K562 (cell line): ENCODE data around the gene NEUROD2. TPM values are rescaled to one million over a fixed set of nuclear protein-coding genes. Genes with fewer than 3 reads are reported as not detected.
A peak's percentile ranks its signal among the peaks of the same experiment; 100 is the strongest.

Experiments used
- ATAC-seq: fragments of 200-7000 bp; cut with Tn5 transposase; 3 replicates; pipeline ENCODE4 v1.9.1; 2020; ENCODE audit warnings: moderate library complexity
- BruUV-seq: library from RNA; stranded (reverse); fragments of 400-500 nt; replicated peaks from 2 replicates; lab custom pipeline; 2021; lab: Mats Ljungman, UMichigan
- CTCF ChIA-PET: fragments of 300-600 bp; formaldehyde crosslinking; extraction: SDS; loops from one replicate; lab custom pipeline; 2021; ENCODE audit warnings: low intra/inter-chr PET ratio; lab: Yijun Ruan, JAX
- POLR2A ChIA-PET: fragments of 300-600, 350-650 bp; sonication (Branson Sonifier 250); formaldehyde crosslinking; extraction: SDS; loops from one replicate; lab custom pipeline; 2021; ENCODE audit warnings: antibody characterized with exemption, inconsistent platforms; lab: Yijun Ruan, JAX
- DNase-seq, 4 experiments: peaks; one replicate each; pipeline versions ENCODE4 v3.0.0 to v3.0.0-alpha.2; 2011 to 2018; ENCODE audit warnings: low spot score in 3 of 4, mixed read lengths in 3 of 4; ENCODE audit errors: extremely low read depth in 1 of 4
- FAIRE-seq: peaks from 2 replicates; lab custom pipeline; 2011; peaks lifted over from hg19 to GRCh38; lab: Jason Lieb, UNC
- H2AFZ ChIP-seq: 2 replicates; pipeline ENCODE4 v1.6.0; 2011; ENCODE audit warnings: low read depth, low read length, control low read depth, inconsistent platforms
- H3K27ac ChIP-seq: fragments of 200-600 bp; 3 replicates; pipeline ENCODE4 v1.8.0; 2011; ENCODE audit warnings: low read depth, mild to moderate bottlenecking, control low read depth, inconsistent platforms, low read length, moderate library complexity, mixed read lengths; ENCODE audit errors: extremely low read depth
- H3K27me3 ChIP-seq, 2 experiments: fragments of 300-600 bp in 1 of 2; 2 replicates in 1 of 2; 3 replicates in 1 of 2; pipeline versions ENCODE4 v1.6.0 to v1.8.0; 2011; ENCODE audit warnings: inconsistent platforms in 2 of 2, low read length in 2 of 2, mild to moderate bottlenecking in 1 of 2, mixed read lengths in 1 of 2, moderate library complexity in 1 of 2; ENCODE audit not compliant: control insufficient read depth in 2 of 2, insufficient read depth in 2 of 2
- H3K36me3 ChIP-seq: fragments of 300-600 bp; 3 replicates; pipeline ENCODE4 v1.8.0; 2011; ENCODE audit warnings: mild to moderate bottlenecking, low read length, inconsistent platforms; ENCODE audit not compliant: control insufficient read depth, insufficient read depth
- H3K4me1 ChIP-seq, 2 experiments: fragments of 200-600 bp in 1 of 2; replicated peaks in 1 of 2; 2 replicates in 1 of 2; 3 replicates in 1 of 2; pipeline versions ENCODE4 v1.5.1 to v1.8.0; 2011; ENCODE audit warnings: inconsistent platforms in 2 of 2, low read length in 2 of 2, mild to moderate bottlenecking in 1 of 2, mixed read lengths in 1 of 2, moderate library complexity in 1 of 2; ENCODE audit not compliant: control insufficient read depth in 2 of 2, insufficient read depth in 2 of 2
- H3K4me2 ChIP-seq: 2 replicates; pipeline ENCODE4 v1.6.1; 2011; ENCODE audit warnings: low read length, control low read depth, inconsistent platforms, mixed read lengths; ENCODE audit not compliant: insufficient read depth
- H3K4me3 ChIP-seq: fragments of 200-600 bp; sonication (generic), shearing (Covaris generic); 2 replicates; pipeline ENCODE4 v1.5.1; 2016; ENCODE audit warnings: control low read depth, inconsistent platforms
- H3K79me2 ChIP-seq: fragments of 200-600 bp; 3 replicates; pipeline ENCODE4 v1.8.0; 2011; ENCODE audit warnings: low read length, inconsistent platforms; ENCODE audit not compliant: control insufficient read depth, insufficient read depth
- H3K9ac ChIP-seq, 2 experiments: 2 replicates each; pipeline versions ENCODE4 v1.6.0 to v1.6.1; 2011; ENCODE audit warnings: low read depth in 2 of 2, low read length in 2 of 2, control low read depth in 1 of 2, inconsistent platforms in 1 of 2, mild to moderate bottlenecking in 1 of 2, mixed read lengths in 1 of 2; ENCODE audit not compliant: insufficient read depth in 1 of 2
- H3K9me1 ChIP-seq: one replicate; pipeline ENCODE4 v1.6.0; 2011; ENCODE audit warnings: inconsistent platforms, mild to moderate bottlenecking, low read length, moderate library complexity; ENCODE audit not compliant: control insufficient read depth, insufficient read depth
- H3K9me3 ChIP-seq: replicated peaks from 2 replicates; pipeline ENCODE4 v1.5.1; 2011; ENCODE audit warnings: low read depth, low read length, inconsistent platforms; ENCODE audit not compliant: control insufficient read depth, insufficient read depth
- H4K20me1 ChIP-seq: replicated peaks from 2 replicates; pipeline ENCODE4 v1.6.1; 2011; ENCODE audit warnings: low read length, inconsistent platforms, mixed read lengths; ENCODE audit not compliant: control insufficient read depth, insufficient read depth
- EHMT2 ChIP-seq: fragments of 450-650 bp; IDR thresholded peaks from 2 replicates; pipeline ENCODE4 v1.6.1; 2018; ENCODE audit warnings: antibody characterized with exemption
- KDM1A ChIP-seq, 2 experiments: fragments of 450-650 bp; IDR thresholded peaks; 2 replicates each; pipeline ENCODE4 v1.6.1; 2016; ENCODE audit warnings: mild to moderate bottlenecking in 2 of 2
- REST ChIP-seq, 2 experiments: fragments of 450-650 bp; formaldehyde crosslinking in 1 of 2; IDR thresholded peaks; 2 replicates each; pipeline versions ENCODE4 v1.4.0 to v1.6.1; 2014 to 2020; ENCODE audit warnings: mild to moderate bottlenecking in 2 of 2, borderline replicate concordance in 1 of 2, low read depth in 1 of 2
- WGBS: fragments of 100-300 bp; shearing (Covaris generic); methylation state at CpG from one replicate; pipeline ENCODE4 v1.1.6; 2016; ENCODE audit warnings: low coverage, mixed read lengths; ENCODE audit not compliant: insufficient coverage; ENCODE audit errors: missing lambda C conversion rate; 5-methylcytosine and 5-hydroxymethylcytosine counted together
- in situ Hi-C: fragments of 300-500 bp; cut with MboI; formaldehyde crosslinking; loops from 4 replicates; pipeline ENCODE4 v1.15.0; 2018; ENCODE audit warnings: inconsistent platforms, mixed read lengths
- intact Hi-C: fragments of 100-400 bp; cut with micrococcal nuclease; formaldehyde crosslinking; loops from 2 replicates; pipeline ENCODE4 v1.14.2; 2022
- polyA plus RNA-seq, 8 experiments: library from polyadenylated mRNA; depleted of rRNA in 4 of 8; stranded (reverse) in 5 of 8; unstranded in 3 of 8; fragments of >200 nt; fragmentation: Nextera tagmentation in 2 of 8; fragmentation: Illumina TruSeq in 1 of 8; extraction: Ambion mirVana in 2 of 8; extraction: Trizol in 1 of 8; gene quantifications; 2 replicates each; pipeline versions ENCODE4 v1.2.1 to v1.2.3, GENCODE V29; 2011 to 2014; ENCODE audit warnings: inconsistent platforms in 1 of 8, missing spikeins in 1 of 8
- total RNA-seq, 7 experiments: library from RNA; depleted of rRNA in 6 of 7; stranded (reverse); fragments of >200 nt in 6 of 7; fragmentation: Illumina TruSeq in 2 of 7; extraction: Trizol in 2 of 7; gene quantifications; 2 replicates each; pipeline versions ENCODE4 v1.2.1 to v1.2.3, GENCODE V29; 2011 to 2021; ENCODE audit warnings: low replicate concordance in 1 of 7

The NEUROD2 gene
- total and polyA plus RNA-seq, 9 of the 15 experiments (the other 6 are each of a cell fraction or from before 2014, with no cell fraction given): not detected

GRCh38 chr17:39601758-39602532 lies 5.8 kb downstream of the NEUROD2 start:
- H3K9me1 ChIP-seq: no peaks in the 10 kb centered on the region
- no TSS peak for BruUV-seq
- H3K79me2 ChIP-seq: no peaks in the 10 kb centered on the region
- H2AFZ ChIP-seq: no peak overlapping the region
- FAIRE-seq (no peak), ATAC-seq (no peak), DNase-seq (no peak)
- intact Hi-C loops: no loop called here
- peaks cover 3% of the 10 kb centered on the region for H4K20me1 ChIP-seq
- peaks cover 0 to 44% of the 10 kb centered on the region in 2 experiments; a peak in 2 of 5 replicates for H3K4me1 ChIP-seq
- in situ Hi-C loops: loop anchor here (5.0 kb wide), 1 partner anchor 45 kb away; no protein-coding TSS in a partner anchor
- no peaks in the 10 kb centered on the region for H3K9me3 ChIP-seq
- H3K27ac ChIP-seq: no peak overlapping the region
- H3K27me3 ChIP-seq: peaks cover 65 to 90% of the 10 kb centered on the region in 2 experiments
- H3K36me3 ChIP-seq: no peaks in the 10 kb centered on the region
- no peak overlapping the region for H3K4me3 ChIP-seq
- POLR2A ChIA-PET: interaction anchor here (0.6 to 1.1 kb wide), 2 partner anchors 20 to 34 kb away, joined by 3 to 4 read pairs; no protein-coding TSS in a partner anchor
- no peak overlapping the region for H3K4me2 ChIP-seq
- 1% methylated on average over 12 of the region's 12 CpGs for WGBS
- CTCF ChIA-PET: no interaction called here
- TF ChIP-seq REST (IDR thresholded peaks at IDR 0.05; ENCODE audit: borderline replicate concordance): peak; percentile 77
- TF ChIP-seq REST (CRISPR knock-in tag; IDR thresholded peaks at IDR 0.05; ENCODE audit: low read depth): no peak
- no peak for TF ChIP-seq KDM1A (IDR thresholded peaks at IDR 0.05)
- TF ChIP-seq EHMT2: peak; percentile 23; the same call in 1 of the 2 replicates
- no peak overlapping the region for H3K9ac ChIP-seq
